Activated T-cell treated with anti-CD3 and anti-CD28 coated beads for 24 hours (primary cell): ENCODE measurements around the gene IFITM10.

Experiments used
- DNase-seq: peaks from one replicate; pipeline ENCODE4 v3.0.0-alpha.2; 2020; ENCODE audit warnings: low read depth

The IFITM10 gene

DNA sequence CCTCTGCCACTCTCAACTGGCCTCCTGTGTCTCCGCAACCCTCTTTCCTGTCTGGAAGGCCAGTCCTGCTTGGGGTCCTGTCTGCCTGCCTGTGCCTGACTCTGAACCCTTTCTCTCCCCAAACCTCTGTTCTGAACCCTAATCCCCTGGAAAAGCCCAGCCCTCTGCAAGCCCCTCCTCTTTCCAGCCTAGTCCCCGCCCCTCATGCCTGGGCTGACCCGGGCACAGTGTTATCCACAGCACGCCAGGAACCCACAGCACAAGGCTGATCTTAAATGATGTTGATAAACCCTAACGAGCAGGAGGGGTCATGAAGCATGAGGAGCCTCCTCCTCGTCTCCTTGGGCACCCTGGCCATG, at the start of gene IFITM10:
Gene IFITM10 (minus strand): TSS at position 115 of the 359 bp plus-strand sequence. CDS start 153 bp downstream, outside the sequence.
- no peak for DNase-seq

DNA sequence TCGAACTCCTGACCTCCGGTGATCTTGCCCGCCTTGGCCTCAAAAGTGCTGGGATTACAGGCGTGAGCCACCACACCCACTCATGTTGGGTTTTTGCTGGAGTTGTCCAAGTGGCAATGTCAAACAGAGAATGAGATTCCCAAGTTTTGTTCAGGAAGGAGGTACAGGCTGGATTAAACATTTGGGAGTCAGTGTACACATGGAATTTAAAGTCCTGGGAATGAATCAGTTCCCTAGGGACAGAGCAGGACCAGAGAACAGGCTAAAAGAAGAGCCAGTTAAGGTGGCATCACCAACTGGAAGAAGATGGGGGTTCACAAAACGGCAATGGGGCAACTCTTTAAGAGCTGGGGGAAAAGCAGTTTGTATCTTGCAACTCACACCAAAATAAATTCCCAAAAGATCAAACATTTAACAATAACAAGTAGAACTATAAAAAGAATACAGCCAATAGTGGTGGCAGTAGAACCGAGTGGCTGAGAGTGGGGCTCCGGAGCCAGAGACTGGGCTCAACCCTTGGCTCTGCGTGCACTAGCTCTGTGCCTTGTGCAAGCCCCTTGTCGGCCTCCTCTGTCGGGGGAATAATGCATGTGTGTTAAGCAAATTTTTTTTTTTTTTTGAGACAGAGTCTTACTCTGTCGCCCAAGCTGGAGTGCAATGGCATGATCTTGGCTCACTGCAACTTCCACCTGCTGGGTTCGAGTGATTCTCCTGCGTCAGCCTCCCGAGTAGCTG, 47.2 kb upstream of the IFITM10 start:
- DNase-seq = no peak

DNA sequence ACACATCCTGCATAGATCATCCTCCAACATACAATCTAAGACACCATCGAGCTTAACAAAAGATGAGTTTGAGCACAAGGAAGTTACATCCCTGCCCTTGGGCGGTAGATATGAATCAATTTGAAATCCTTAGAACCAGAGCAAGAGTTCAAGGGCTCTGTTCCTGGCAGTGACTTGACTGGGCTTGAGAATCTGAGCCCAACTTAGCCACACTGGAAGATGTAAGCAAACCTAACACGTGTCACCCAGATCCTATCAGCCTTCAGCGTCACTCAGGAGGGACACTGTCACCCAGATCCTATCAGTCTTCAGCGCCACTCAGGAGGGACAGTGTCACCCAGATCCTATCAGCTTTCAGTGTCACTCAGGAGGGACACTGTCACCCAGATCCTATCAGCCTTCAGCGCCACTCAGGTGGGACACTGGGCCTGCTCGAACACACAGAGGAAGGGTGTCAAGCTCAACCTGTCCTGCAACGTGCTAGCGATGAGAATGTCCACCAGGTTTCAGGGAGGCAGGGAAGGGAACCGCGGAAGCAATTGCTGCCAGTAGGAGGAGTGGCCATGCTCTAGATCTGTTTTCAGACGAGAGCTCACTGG, 46.1 kb upstream of the IFITM10 start:
- DNase-seq = no peak

DNA sequence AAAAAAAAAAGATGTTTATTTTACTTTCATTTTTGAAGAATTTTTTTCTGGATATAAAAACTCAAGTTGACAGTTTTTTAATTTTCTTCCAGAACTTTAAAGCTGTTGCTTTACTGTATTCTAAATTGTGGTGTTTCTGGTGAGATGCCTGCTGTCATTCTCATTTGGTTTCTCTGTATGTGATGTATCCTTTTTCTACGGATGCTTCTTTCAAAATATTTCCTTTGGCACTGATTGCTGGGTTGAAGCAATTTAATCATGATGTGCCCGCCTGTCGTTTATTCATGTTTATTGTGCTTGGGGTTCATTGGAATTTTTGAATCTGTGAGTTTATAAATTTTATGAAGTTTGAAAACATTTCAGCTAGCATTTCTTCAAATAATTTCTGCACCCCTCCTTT, 42.7 kb upstream of the IFITM10 start:
- no peak for DNase-seq

DNA sequence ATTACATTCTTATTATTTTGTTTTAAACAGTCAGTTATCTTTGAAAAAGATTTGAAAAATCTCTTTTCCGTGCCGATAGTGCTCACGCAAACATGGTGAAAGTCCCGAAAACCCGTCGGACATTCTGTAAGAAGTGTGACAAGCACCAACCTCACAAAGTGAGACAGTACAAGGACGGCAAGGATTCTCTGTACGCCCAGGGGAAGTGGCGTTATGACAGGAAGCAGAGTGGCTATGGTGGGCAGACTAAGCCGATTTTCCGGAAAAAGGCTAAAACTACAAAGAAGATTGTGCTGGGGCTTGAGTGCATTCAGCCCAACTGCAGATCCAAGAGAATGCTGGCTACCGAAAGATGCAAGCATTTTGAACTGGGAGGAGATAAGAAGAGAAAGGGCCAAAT, 42.1 kb upstream of the IFITM10 start:
- DNase-seq = no peak

DNA sequence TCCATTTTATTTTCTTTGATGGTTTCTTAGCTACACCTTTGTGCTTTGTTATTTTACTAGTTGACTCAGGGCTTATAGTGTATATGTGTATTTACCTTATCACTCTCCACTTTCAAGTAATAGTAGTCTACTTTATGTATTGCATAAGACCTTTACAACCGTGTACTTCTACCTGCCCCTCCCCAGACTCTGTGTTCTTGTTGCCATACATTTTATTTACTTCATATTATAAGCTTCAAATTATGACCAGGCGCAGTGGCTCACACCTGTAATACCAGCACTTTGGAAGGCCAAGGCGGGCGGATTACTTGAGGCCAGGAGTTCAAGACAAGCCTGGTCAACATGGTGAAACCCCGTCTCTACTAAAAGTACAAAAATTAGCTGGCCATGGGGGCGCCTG, 41.5 kb upstream of the IFITM10 start:
- no peak for DNase-seq

DNA sequence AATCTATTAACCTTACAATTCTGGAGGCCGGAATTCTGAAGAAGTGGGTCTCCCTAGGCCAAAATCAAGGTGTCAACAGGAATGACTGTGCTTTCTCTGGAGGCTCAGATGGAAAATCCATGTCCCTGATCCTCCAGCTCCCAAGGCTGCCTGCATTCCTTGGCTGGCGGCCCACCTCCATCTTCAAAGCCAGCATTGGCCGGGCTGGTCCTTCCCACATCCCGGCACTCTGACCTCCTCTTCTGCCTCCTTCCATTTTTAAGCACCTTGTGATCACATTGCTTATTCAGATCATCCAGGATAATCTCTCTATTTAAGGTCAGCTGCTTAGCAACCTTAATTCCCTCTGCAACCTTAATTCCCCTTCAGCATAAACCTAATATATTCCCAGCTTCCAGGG, 36.1 kb upstream of the IFITM10 start:
- no peak for DNase-seq

DNA sequence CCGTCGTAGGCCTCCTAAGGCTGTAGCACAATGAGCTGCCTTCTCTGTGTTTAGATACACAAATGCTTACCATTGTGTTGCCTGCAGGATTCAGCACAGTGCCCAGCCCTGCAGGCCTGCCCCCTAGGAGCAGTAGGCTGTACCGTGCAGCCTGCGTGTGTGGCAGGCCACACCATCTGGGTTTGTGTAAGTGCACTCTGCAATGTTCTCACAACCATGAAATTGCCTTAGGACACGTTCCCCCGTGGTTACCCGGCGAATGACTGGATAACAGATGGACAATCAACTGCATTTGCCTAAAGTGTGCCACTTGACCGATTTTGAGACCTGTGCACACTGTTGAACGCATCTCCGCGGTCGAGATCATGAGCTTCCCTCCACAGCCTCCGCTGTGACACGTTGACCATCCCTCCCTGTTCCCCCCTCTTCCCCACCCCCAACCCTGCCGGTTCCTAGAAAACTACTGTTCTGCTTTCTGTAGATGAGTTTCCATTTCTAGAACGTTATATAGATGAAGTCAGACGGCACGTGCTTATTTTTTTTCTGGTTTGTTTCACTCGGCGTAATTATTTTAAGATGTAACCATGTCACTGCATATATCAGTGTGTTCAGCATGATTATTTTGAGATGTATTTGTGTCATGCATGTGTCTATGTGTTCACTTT, 35.5 kb upstream of the IFITM10 start:
- no peak for DNase-seq

DNA sequence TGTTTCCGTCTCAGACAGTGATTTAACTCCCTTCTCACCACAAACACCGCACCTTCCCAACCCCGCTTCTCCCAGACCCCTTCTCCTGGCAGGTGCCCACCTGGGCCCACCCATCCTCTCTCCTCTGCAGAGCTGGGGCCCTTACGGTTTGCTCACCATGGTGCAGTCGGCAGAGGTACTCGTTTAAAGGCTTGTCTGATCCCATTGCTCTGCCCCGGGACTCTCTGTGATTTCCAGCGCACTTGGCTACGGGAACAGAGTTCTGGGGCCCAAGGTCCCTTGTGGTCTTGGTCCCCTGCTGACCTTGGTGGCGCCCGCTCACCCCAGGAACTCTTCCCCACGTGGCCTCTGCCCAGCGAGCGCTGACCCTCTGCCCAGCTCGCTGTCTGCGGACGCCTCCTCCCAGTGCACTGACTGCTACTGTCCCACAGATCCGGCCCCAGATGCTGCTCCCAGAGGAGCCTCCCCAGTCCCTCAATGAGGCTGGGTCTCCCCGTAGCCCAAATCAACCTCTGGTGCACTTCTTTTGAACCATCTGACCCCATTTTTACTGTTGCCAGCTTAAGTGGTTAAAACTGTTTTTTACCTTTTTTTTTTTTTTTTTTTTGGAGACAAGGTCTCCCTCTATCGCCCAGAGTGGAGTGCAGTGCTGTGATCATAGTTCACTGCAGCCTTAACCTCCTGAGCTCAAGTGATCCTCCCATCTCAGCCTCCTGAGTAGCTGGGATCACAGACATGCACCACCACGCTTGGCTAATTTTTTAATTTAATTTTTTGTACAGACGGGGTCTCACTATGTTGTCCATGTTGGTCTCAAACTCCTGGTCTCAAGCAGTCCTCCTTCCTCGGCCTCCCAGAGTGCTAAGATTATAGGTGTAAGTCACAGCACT, 34.6 kb upstream of the IFITM10 start:
- DNase-seq = no peak

DNA sequence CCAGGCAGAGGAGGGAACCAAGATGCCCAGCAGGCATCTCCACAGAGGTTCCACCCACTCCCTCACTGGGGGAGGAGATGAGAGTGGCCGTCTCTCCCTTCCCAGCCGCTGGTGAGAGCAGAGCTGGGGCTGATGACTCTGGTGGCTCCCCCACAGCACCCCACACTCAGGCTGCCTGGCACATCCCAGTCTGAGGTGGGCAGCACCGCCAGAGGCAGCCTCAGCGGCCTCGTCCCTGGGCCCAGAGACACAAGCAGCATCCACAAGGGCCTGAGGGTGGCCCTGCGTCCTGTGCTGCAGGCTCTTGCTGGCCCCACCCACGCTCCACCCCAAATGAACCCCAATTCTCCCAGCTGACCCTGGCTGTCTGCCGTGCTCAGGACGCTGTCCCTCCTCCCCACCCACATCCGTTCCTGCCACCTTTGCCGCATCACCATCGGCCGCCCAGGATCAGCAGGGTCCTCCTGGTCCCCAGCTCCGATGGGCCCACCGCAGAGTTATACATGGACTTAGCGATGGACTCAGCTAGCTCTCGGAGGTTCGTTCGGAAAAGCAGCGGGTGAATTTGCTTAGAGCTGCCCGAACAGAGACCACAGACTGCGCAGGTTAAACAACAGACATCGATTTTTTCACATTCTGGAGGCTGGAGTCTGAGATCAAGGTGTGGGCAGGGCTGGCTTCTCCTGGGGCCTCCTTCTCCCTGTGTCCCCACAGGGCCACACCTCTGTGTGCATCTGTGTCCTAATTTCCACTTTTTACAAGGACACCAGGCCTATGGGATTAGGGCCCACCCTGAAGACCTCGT, 33.5 kb upstream of the IFITM10 start:
- no peak for DNase-seq

DNA sequence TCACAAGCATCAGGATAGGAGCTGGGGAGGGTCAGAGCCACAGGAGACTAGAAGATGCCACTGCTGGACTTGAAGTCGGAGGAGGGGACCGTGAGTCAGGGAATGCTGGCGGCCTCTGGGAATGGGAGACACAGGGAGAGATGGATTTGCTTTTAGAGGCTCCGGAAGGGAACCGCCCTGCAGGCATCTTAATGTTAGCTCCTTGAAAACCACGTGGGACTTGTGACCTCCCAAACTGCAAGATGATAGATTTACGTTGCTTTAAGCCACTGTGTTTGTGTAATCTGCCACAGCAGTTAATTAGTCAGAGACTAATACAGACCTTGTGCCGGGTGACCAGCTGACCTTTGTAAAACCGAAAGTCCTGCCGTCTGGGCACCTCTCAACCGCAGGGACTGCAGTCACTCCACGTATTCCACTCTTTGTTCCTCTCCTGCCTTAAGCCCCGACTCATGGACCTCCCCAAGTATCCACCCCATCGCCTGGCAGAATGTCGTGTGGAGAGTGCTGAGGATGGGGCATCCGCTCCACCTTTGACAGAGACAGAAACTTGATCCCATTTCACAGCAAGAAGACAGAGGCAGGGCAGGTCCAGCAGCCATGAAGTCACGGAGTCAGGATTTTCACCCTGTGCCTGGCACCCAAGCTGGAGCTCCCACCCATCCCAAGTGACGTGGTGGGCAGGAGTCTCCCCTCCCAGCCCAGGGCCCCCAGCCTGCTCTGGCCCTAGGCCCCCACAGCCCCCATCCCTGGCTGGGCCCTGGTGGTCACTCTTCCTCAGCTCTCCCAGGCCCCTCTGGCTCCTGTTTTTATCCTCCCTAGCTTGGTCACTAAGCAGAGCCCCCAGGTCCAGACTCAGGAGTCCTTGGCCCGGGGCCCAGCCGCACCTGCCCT, 32.7 kb upstream of the IFITM10 start:
- DNase-seq = no peak

DNA sequence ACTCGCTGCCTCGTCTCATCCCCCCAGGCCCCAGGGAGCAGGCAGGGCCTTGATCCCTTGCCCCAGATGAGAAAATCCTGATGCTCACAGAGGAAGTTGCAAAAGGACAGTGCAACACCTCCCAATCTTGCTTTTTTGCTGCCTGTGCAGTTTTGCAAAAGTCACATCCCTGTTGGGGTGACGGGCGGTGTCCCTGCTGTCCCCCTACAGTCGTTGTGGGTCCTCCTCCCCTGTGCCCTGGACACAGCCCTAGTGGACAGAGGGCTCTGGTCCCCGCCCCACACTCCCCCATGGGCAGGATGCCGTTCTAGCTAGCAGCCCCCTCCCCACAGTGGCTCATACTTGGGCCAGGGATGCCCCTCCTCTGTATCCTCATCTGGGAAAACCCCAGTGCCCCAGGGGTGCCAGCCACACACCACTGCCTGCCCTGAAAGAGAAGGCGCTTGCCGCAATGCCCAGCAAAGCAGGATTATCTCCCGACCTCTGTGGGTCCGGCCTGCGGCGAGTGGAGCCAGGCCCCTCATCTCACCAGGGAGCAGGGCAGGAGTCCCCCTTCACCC, 31.7 kb upstream of the IFITM10 start:
- no peak for DNase-seq

DNA sequence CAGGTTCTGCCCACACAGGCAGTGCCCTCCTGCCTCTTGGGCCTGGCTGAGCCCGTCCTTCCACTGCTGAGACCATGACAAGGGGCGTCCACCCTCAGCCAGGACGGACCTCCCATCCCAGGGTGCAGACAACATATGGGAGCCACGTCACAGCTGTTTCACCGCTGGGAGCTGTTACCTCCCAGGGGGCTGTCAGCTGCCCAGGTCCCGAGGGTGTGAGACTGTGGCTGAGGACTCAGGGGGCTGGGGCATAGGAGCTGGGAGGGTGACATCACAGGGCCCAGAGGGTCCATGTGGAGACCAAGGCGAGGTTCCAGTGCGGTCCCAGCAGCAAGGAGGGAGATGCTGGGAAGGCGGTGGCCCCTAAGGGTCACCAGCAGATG, 31.2 kb upstream of the IFITM10 start:
- DNase-seq = no peak

DNA sequence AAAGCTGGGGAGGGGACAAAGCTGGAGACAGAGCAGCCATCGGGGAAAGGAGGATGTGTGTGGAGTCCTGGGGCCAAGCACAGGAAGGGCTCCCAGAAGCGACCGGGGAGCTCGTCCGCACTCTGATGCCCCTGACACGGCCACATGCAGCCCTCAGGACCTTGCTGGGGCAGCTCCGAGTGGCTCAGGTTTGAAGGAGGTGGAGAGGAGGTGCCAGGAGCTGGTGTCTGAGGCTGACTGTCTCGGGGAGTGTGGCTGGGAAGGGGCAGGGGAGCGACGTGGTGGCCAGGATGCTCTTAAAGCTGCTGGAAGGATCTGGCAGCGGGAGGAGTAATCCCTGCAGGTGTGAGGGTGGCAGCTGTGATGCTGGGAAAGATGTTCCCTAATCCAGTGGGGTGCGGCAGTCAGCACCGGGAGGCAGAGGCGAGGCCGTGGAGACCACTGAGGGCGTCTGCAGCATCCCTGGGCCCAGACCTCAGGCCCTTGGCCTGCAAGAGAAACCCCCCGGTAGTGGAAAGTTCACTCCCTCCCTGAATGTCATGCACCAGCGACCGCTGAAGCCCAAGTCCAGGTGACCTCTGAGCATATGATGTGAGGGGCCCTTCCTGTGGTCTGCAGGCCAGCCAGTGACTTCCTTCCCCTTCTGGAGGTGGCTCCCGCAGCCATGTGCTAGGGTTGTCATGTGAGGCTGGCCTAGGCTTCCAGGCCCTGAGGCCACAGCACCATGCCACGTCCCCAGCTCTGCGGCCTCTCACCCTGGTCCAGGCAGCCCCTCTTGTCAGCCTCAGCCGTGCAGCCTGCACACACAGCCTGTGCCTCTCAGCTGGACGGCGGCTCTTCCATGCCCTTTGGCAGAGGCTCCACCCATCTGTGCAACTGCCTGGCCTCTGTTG, 30.6 kb upstream of the IFITM10 start:
- no peak for DNase-seq

DNA sequence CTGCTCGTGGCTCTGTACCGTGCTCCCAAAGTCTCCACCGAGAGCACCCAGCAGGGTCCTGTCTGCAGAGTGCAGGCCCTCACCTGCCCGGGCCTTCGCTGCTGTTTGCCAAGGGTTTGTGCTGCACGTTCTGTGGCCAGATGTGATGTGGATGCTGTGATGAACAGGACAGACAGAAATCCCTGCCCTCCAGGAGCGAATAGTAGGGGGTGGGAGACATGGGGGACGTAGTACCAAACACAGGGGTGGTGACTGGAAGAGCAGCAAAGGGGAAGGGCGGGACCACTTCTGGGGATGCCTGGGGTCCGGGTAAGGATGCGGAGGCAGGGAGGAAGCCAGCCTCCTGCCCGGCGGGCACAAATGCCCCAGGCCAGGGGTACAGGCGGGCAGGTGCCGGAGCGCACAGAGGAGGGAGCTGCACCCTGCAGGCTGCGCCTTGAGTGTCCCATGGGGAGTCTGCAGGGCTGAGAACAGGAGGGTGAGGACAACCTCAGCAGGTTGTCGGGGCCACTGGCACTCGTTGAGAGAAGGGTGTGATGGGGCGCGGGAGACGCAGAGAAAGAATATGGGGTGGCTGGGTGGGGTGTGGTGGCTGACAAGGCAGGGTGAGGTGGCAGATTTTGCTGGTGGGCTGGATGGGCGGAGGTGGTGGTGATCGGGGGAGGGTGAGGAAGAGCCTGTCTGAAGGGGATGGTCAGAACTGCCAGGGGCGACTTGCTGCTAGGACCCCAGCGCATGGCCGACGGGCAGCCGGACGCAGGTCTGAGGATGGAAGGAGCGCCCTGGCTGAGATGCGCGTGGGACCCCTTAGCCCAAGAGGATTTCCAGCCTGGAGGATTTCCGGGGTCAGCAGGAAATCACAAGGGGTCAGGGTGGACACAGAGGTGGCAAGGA, 29.7 kb upstream of the IFITM10 start:
- DNase-seq = no peak

DNA sequence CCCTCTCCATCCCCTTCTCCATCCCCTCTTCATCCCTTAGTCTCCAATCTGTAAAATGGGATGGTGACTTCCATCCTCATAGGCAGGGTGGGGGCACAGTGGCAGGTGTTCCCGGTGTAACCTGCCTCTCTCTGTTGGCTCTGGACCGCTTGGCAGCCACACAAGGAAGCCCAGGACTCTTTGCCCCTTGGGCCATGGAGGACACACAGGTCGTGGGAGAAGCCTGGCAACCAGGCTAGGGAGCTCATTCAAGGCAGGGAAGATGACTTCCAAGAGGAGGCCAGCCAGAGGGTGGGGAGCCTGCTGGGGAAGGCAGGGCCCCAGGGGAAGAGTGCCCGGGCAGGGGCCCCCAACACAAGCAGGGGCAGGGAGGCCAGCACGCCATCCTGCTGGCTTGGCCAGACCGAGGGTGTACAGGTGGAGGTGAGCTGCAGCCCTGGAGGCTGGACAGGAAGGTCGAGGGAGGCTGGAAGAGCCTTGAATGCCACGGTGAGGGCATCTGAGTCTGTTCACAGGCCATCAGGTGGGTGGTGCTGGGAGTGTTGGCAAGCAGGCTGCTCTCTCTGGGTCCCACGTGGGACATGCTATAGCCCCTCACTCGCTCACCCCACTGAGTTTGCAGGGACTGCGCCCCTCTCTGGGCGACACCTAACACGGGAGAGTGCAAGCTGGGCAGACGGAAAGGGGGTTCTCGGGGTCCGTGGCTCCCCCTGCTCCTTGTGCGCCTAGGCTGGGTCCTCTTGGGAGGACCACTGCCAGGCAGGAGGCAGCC, 28.8 kb upstream of the IFITM10 start:
- DNase-seq = no peak

DNA sequence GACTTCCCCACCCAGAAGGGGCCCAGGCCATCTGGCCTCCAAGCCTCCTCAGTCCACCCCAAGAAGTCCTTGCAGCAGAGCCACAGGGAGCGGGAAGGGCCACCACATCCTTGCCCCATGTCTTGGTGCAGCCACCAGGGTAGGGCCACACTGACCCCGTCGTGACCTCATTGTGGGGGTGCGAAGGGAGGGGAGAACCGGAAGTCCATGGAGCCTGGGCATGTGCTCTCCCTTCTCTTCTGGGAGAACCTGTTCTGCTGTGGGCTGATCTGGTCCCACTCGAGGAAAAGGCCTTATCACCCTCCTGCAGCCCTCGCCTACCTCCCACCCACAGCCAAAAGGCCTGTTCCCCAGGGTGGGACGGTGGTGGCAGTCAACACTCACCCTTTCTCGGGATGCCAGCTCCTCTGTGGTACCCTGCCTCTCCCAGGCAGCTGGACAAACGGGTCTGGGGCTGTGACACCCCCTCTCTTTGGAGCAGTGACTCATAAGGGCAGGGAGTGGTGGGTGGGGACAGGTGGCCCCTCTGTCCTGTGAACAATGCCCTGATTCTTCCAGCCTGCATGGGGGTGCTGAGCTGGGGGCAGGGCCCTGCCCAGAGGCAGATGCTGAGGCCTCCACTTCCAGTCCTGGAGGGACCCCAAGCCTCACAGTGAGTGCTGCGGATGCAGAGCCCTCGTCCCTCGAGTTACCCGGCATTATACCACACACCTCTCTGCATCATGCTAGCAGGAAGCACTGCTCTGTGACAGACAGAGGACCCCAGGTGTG, 27.9 kb upstream of the IFITM10 start:
- DNase-seq = no peak
